ENCODE measurements around the gene OSBPL5.

The OSBPL5 gene

DNA sequence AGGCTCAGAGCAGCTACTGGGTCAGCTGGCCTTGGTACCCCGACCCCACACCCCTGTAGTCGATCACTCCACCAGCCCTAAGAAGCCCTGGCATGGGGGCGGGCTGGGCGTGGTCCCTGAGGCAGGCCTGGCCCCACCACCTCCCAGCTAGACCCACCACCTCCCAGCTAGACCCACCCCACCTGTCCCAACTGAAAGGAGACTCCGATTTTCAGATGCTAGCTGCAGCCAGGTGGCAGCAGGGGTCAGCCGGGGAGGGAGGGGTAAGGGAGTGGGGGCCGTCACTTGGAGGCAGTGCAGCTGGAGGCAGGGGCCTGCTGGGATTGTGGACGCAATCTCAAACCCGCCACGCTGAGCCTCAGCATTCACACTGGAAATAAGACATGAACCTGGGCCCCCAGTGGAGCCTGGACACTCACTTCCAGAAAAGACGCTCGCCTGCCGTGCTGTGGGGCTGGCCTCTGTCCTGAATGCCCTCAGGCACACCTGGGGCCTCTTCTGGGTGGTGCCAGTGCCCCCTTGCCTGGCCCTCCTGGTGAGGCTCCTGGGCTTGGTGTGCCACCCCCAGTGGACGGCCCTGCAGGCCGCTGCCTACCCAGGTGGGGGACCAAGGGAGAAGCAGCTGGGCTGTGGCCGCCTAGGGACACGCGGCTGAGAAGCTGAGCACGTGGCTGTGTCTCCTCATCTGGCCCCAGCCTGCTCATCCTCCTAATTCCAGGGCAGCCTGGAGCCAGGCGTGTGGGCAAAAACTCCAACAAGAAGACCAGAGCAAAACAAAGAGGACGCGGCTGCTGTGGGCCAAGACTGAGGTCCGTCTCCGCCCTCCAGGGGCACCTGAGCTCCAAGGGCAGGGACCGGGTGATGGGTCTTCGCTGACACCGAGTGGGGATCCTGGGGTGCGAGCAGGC lies 26.7 kb downstream of the OSBPL5 start:
- H4K91ac ChIP-seq (ENCODE audit: low read depth, low read length): no peak overlapping the region
- no CpG with 5 or more reads among the region's 28 CpGs for WGBS (ENCODE audit: extremely low coverage, insufficient coverage, insufficient read length)
- H2BK5ac ChIP-seq (ENCODE audit: low read depth, low read length, poor library complexity): no peak overlapping the region
- no peak overlapping the region for H2AFZ ChIP-seq (ENCODE audit: insufficient read depth, low read length, poor library complexity)
- H3K27me3 ChIP-seq (ENCODE audit: insufficient read depth, low read length): no peaks in the 10 kb centered on the region
- H3K79me2 ChIP-seq (ENCODE audit: control insufficient read depth, insufficient read depth, low read length, poor library complexity): no peaks in the 10 kb centered on the region
- no peak overlapping the region for H3K4ac ChIP-seq (ENCODE audit: low read depth, low read length)
- H3K9ac ChIP-seq (ENCODE audit: low read length): no peak overlapping the region
- H4K12ac ChIP-seq (ENCODE audit: low read depth, low read length): no peak overlapping the region
- no peak overlapping the region for H4K8ac ChIP-seq (ENCODE audit: low read depth, low read length)
- no peaks in the 10 kb centered on the region for H3K79me1 ChIP-seq (ENCODE audit: low read length)
- DNase-seq: no peak
- no peak overlapping the region for H3K4me2 ChIP-seq (ENCODE audit: low read length)
- H3K18ac ChIP-seq (ENCODE audit: low read length): peak overlapping the region; percentile 16
- no peak overlapping the region for H3K4me3 ChIP-seq (ENCODE audit: low read depth, low read length)
- H2AK5ac ChIP-seq (ENCODE audit: low read length): no peak overlapping the region
- H3K23ac ChIP-seq (ENCODE audit: low read length): no peak overlapping the region
- H3K4me1 ChIP-seq (ENCODE audit: control insufficient read depth in 1 of 2, insufficient read depth in 2 of 2, low read length in 2 of 2): peaks cover 4 to 21% of the 10 kb centered on the region in 2 experiments
- H3K14ac ChIP-seq (ENCODE audit: low read length): no peak overlapping the region
- no peak overlapping the region for H3K27ac ChIP-seq (ENCODE audit: low read depth, low read length)
- H3K36me3 ChIP-seq (ENCODE audit: control insufficient read depth in 1 of 2, insufficient read depth in 2 of 2, low read length in 2 of 2): peaks cover 4 to 10% of the 10 kb centered on the region in 2 experiments
- no peak overlapping the region for H2BK12ac ChIP-seq (ENCODE audit: low read length)
- no peak overlapping the region for H2BK120ac ChIP-seq (ENCODE audit: insufficient read depth, low read length, poor library complexity)
- H3K9me3 ChIP-seq (ENCODE audit: insufficient read depth, low read depth, low read length): peaks cover 2% of the 10 kb centered on the region

- Histone ChIP-seq H3K79me2 (ENCODE audit: control insufficient read depth, insufficient read depth, low read length, poor library complexity) (no peaks in the 10 kb centered on the region), H4K91ac (ENCODE audit: low read depth, low read length) (no peak overlapping the region), H2BK120ac (ENCODE audit: insufficient read depth, low read length, poor library complexity) (no peak overlapping the region), H3K14ac (ENCODE audit: low read length) (no peak overlapping the region), H3K4ac (ENCODE audit: low read depth, low read length) (no peak overlapping the region), H4K12ac (ENCODE audit: low read depth, low read length) (no peak overlapping the region), H2AFZ (ENCODE audit: insufficient read depth, low read length, poor library complexity) (no peak overlapping the region), H2AK5ac (ENCODE audit: low read length) (no peak overlapping the region), H3K4me2 (ENCODE audit: low read length) (no peak overlapping the region), H3K9me3 (ENCODE audit: insufficient read depth, low read depth, low read length) (peaks cover 2% of the 10 kb centered on the region), H3K36me3 (ENCODE audit: control insufficient read depth in 1 of 2, insufficient read depth in 2 of 2, low read length in 2 of 2) (peaks cover 3 to 10% of the 10 kb centered on the region in 2 experiments), H3K79me1 (ENCODE audit: low read length) (no peaks in the 10 kb centered on the region), H3K27ac (ENCODE audit: low read depth, low read length) (no peak overlapping the region), H2BK12ac (ENCODE audit: low read length) (no peak overlapping the region), H3K4me3 (ENCODE audit: low read depth, low read length) (no peak overlapping the region), H3K27me3 (ENCODE audit: insufficient read depth, low read length) (no peaks in the 10 kb centered on the region), H3K23ac (ENCODE audit: low read length) (no peak overlapping the region), H4K8ac (ENCODE audit: low read depth, low read length) (no peak overlapping the region), H2BK5ac (ENCODE audit: low read depth, low read length, poor library complexity) (no peak overlapping the region), H3K9ac (ENCODE audit: low read length) (no peak overlapping the region), H3K4me1 (ENCODE audit: control insufficient read depth in 1 of 2, insufficient read depth in 2 of 2, low read length in 2 of 2) (peaks cover 4 to 21% of the 10 kb centered on the region in 2 experiments), H3K18ac (ENCODE audit: low read length) (peak overlapping the region; percentile 16)
- DNase-seq: no peak
- WGBS (ENCODE audit: extremely low coverage, insufficient coverage, insufficient read length): no CpG with 5 or more reads among the region's 17 CpGs
These were observed 27.5 kb downstream of the OSBPL5 start for GRCh38 chr11:3137486-3138177.

DNA sequence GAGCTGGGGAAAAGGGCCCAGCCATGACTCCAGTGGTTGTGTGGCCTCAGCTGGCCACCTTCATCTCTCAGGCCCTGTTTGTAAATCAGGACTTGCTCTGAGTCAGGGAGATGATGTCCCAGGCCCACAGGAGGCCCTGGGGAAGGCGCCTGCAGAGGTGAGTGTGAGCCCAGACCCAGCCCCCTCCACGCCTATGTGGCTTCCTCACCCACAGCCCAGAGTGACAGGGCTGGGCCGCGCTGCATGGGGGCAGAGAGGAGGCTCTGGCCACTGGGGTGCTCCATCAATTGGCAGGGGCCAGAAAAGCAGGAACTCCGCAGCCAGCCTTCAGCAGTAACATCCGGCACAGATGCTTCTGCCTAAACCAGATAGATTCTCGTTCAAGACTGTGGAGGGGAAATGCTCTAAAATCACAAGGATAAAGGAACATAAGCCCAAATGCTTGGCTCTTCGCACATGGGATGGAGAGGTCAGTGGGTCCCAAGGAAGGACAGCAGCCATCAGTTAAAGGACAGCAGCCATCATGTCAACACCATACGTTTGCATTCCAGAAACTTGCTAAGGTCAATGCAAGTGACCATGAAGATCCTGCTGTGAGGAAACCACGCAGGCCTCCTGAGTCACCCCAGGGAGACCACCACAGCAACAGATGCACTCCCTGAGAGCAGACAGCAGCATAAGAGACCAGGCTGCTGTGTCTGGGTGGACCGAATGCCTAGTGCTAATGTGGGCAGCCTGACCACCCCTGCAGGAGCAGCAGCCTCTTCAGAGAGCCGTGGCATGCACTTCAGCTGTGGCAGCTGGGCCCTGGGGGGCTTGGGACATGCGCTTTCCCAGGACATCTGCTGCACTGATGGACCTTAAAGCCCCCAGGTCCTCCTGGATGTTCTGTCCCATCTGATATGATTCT lies 28.3 kb downstream of the OSBPL5 start:
- no peak overlapping the region for H3K23ac ChIP-seq (ENCODE audit: low read length)
- H3K27ac ChIP-seq (ENCODE audit: low read depth, low read length): no peak overlapping the region
- WGBS (ENCODE audit: extremely low coverage, insufficient coverage, insufficient read length): no CpG with 5 or more reads among the region's 13 CpGs
- no peak overlapping the region for H3K14ac ChIP-seq (ENCODE audit: low read length)
- H3K4ac ChIP-seq (ENCODE audit: low read depth, low read length): no peak overlapping the region
- H2AK5ac ChIP-seq (ENCODE audit: low read length): no peak overlapping the region
- peaks cover 4 to 21% of the 10 kb centered on the region in 2 experiments for H3K4me1 ChIP-seq (ENCODE audit: control insufficient read depth in 1 of 2, insufficient read depth in 2 of 2, low read length in 2 of 2)
- H2BK12ac ChIP-seq (ENCODE audit: low read length): no peak overlapping the region
- H4K8ac ChIP-seq (ENCODE audit: low read depth, low read length): no peak overlapping the region
- H3K4me2 ChIP-seq (ENCODE audit: low read length): no peak overlapping the region
- peaks cover 2% of the 10 kb centered on the region for H3K9me3 ChIP-seq (ENCODE audit: insufficient read depth, low read depth, low read length)
- DNase-seq: no peak
- no peak overlapping the region for H4K91ac ChIP-seq (ENCODE audit: low read depth, low read length)
- H3K79me2 ChIP-seq (ENCODE audit: control insufficient read depth, insufficient read depth, low read length, poor library complexity): no peaks in the 10 kb centered on the region
- H3K9ac ChIP-seq (ENCODE audit: low read length): no peak overlapping the region
- H3K36me3 ChIP-seq (ENCODE audit: control insufficient read depth in 1 of 2, insufficient read depth in 2 of 2, low read length in 2 of 2): peaks cover 3 to 10% of the 10 kb centered on the region in 2 experiments
- no peak overlapping the region for H2BK120ac ChIP-seq (ENCODE audit: insufficient read depth, low read length, poor library complexity)
- no peak overlapping the region for H2AFZ ChIP-seq (ENCODE audit: insufficient read depth, low read length, poor library complexity)
- H3K4me3 ChIP-seq (ENCODE audit: low read depth, low read length): no peak overlapping the region
- peak overlapping the region; percentile 30 for H3K18ac ChIP-seq (ENCODE audit: low read length)
- no peaks in the 10 kb centered on the region for H3K27me3 ChIP-seq (ENCODE audit: insufficient read depth, low read length)
- H3K79me1 ChIP-seq (ENCODE audit: low read length): no peaks in the 10 kb centered on the region
- H4K12ac ChIP-seq (ENCODE audit: low read depth, low read length): no peak overlapping the region
- H2BK5ac ChIP-seq (ENCODE audit: low read depth, low read length, poor library complexity): no peak overlapping the region
